Measurements from ENCODE around the gene SEMG1. TPM values are rescaled to one million over a fixed set of nuclear protein-coding genes. Genes with fewer than 3 reads are reported as not detected.

SEMG1 gene
- total and polyA plus RNA-seq, 4 donors, result not detected

DNA sequence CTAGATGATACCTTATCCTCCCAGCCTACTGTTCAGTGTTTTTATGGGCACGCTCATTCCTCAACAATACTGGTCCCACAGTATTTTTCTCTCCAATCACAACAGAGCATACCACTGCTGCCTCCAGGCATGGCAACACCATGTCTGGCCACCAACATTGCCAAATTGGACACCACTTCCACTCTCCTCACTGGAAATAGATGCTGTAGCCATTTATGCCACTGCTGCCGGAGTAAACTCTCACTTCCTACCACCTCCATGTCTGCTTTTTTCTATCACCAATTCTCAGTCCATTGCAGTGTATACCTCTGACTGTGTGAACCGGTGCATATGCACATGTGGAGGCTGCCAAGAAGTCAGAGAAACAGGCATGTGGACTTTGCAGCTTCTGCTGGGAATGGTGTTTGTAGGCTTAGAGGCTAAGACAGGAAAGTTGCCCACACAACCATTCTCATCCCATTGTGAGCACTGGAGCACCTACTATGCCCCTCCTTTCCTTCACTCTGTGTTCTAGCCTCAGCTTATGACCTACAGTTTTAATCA is 17.7 kb upstream of the SEMG1 start:
- no peak overlapping the region for H3K4me3 ChIP-seq (ENCODE audit: low read depth in 1 of 3, low read length in 3 of 3)
- H3K36me3 ChIP-seq (ENCODE audit: control insufficient read depth in 4 of 4, insufficient read depth in 3 of 4, low read depth in 1 of 4, low read length in 3 of 4), result no peaks in the 10 kb centered on the region
- DNase-seq (ENCODE audit: low spot score), result no peak
- 87% methylated on average over 3 of the region's 3 CpGs for WGBS
- H3K27ac ChIP-seq (ENCODE audit: low read depth in 1 of 2, low read length in 2 of 2), result no peak overlapping the region
- H3K9ac ChIP-seq (ENCODE audit: low read depth in 1 of 2, low read length in 2 of 2), result no peak overlapping the region
- no peaks in the 10 kb centered on the region for H3K9me3 ChIP-seq (ENCODE audit: control insufficient read depth in 4 of 4, low read length in 3 of 4)
- no peaks in the 10 kb centered on the region for H3K27me3 ChIP-seq (ENCODE audit: control insufficient read depth in 4 of 4, insufficient read depth in 4 of 4, low read length in 3 of 4)
- TF ChIP-seq, protein P1, sequence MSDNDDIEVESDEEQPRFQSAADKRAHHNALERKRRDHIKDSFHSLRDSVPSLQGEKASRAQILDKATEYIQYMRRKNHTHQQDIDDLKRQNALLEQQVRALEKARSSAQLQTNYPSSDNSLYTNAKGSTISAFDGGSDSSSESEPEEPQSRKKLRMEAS (IDR thresholded peaks at IDR 0.05), result no peak
- TF ChIP-seq RXRA (IDR thresholded peaks at IDR 0.05) (no peak), HNF4G (IDR thresholded peaks at IDR 0.05) (no peak), TAF1 (conservative IDR thresholded peaks at IDR 0.05) (no peak), RAD21 (IDR thresholded peaks at IDR 0.05) (no peak)
- TF ChIP-seq, protein P2, sequence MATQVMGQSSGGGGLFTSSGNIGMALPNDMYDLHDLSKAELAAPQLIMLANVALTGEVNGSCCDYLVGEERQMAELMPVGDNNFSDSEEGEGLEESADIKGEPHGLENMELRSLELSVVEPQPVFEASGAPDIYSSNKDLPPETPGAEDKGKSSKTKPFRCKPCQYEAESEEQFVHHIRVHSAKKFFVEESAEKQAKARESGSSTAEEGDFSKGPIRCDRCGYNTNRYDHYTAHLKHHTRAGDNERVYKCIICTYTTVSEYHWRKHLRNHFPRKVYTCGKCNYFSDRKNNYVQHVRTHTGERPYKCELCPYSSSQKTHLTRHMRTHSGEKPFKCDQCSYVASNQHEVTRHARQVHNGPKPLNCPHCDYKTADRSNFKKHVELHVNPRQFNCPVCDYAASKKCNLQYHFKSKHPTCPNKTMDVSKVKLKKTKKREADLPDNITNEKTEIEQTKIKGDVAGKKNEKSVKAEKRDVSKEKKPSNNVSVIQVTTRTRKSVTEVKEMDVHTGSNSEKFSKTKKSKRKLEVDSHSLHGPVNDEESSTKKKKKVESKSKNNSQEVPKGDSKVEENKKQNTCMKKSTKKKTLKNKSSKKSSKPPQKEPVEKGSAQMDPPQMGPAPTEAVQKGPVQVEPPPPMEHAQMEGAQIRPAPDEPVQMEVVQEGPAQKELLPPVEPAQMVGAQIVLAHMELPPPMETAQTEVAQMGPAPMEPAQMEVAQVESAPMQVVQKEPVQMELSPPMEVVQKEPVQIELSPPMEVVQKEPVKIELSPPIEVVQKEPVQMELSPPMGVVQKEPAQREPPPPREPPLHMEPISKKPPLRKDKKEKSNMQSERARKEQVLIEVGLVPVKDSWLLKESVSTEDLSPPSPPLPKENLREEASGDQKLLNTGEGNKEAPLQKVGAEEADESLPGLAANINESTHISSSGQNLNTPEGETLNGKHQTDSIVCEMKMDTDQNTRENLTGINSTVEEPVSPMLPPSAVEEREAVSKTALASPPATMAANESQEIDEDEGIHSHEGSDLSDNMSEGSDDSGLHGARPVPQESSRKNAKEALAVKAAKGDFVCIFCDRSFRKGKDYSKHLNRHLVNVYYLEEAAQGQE (IDR thresholded peaks at IDR 0.05), result no peak
- TF ChIP-seq, protein P3, sequence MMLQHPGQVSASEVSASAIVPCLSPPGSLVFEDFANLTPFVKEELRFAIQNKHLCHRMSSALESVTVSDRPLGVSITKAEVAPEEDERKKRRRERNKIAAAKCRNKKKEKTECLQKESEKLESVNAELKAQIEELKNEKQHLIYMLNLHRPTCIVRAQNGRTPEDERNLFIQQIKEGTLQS (IDR thresholded peaks at IDR 0.05), result no peak
- H3K4me1 ChIP-seq (ENCODE audit: control insufficient read depth in 4 of 4, insufficient read depth in 4 of 4, low read length in 3 of 4), result no peaks in the 10 kb centered on the region

DNA sequence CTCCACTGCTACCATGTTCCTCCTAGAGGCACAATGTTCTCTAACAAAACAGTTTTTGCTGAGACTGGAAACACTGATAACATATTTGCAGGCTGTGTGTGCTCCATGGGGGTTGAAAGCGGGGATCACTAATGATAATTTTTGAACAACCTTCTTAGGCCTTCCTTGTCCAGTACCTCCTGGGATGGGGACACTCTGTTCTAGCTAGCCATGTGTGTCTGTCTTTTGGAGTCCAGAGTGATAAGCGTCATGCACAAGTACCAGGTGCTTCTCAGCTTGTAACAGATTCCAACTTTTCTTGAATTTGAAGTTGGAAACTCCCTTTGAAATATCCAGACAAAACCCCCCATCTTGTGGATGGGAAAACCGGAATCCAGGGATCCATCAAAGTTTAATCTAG is 17.0 kb upstream of the SEMG1 start:
- H3K36me3 ChIP-seq (ENCODE audit: control insufficient read depth in 4 of 4, insufficient read depth in 3 of 4, low read depth in 1 of 4, low read length in 3 of 4), result no peaks in the 10 kb centered on the region
- H3K4me1 ChIP-seq (ENCODE audit: control insufficient read depth in 4 of 4, insufficient read depth in 4 of 4, low read length in 3 of 4), result no peaks in the 10 kb centered on the region
- 84% methylated on average over 3 of the region's 3 CpGs for WGBS
- no peak overlapping the region for H3K9ac ChIP-seq (ENCODE audit: low read depth in 1 of 2, low read length in 2 of 2)
- H3K4me3 ChIP-seq (ENCODE audit: low read depth in 1 of 3, low read length in 3 of 3), result no peak overlapping the region
- H3K9me3 ChIP-seq (ENCODE audit: control insufficient read depth in 4 of 4, low read length in 3 of 4), result no peaks in the 10 kb centered on the region
- DNase-seq (ENCODE audit: low spot score), result no peak
- H3K27me3 ChIP-seq (ENCODE audit: control insufficient read depth in 4 of 4, insufficient read depth in 4 of 4, low read length in 3 of 4), result no peaks in the 10 kb centered on the region
- TF ChIP-seq, protein P4, sequence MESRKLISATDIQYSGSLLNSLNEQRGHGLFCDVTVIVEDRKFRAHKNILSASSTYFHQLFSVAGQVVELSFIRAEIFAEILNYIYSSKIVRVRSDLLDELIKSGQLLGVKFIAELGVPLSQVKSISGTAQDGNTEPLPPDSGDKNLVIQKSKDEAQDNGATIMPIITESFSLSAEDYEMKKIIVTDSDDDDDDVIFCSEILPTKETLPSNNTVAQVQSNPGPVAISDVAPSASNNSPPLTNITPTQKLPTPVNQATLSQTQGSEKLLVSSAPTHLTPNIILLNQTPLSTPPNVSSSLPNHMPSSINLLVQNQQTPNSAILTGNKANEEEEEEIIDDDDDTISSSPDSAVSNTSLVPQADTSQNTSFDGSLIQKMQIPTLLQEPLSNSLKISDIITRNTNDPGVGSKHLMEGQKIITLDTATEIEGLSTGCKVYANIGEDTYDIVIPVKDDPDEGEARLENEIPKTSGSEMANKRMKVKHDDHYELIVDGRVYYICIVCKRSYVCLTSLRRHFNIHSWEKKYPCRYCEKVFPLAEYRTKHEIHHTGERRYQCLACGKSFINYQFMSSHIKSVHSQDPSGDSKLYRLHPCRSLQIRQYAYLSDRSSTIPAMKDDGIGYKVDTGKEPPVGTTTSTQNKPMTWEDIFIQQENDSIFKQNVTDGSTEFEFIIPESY (IDR thresholded peaks at IDR 0.05), result no peak
- no peak for TF ChIP-seq HNF4A (conservative IDR thresholded peaks at IDR 0.05)
- TF ChIP-seq, protein P1 (IDR thresholded peaks at IDR 0.05), result no peak
- TF ChIP-seq FOXA1 (IDR thresholded peaks at IDR 0.05), result no peak
- TF ChIP-seq RAD21 (IDR thresholded peaks at IDR 0.05), result no peak
- TF ChIP-seq RXRA (IDR thresholded peaks at IDR 0.05), result no peak
- TF ChIP-seq, protein P3 (IDR thresholded peaks at IDR 0.05), result no peak
- H3K27ac ChIP-seq (ENCODE audit: low read depth in 1 of 2, low read length in 2 of 2), result no peak overlapping the region

DNA sequence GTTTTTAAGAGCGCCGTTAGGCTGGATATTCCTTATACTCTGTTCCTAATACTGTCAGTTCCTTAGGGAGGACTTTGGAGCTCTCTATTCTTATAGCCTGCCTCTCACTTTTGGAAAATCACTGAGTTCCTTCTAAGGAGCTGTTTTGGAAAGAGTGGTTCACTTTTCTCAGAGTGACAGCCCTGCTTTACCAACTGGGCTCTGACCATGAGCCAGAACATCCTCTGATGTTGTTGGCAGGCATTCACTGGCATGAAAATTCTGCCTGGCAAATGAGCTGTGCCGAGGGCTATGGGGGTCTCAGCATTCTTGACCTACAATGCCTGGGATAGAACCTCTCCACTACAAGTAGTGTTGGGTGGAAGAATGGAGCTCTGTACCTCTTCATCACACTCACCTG is 14.9 kb upstream of the SEMG1 start:
- no peaks in the 10 kb centered on the region for H3K9me3 ChIP-seq (ENCODE audit: control insufficient read depth in 4 of 4, low read length in 3 of 4)
- H3K4me1 ChIP-seq (ENCODE audit: control insufficient read depth in 4 of 4, insufficient read depth in 4 of 4, low read length in 3 of 4), result no peaks in the 10 kb centered on the region
- no peak overlapping the region for H3K4me3 ChIP-seq (ENCODE audit: low read depth in 1 of 3, low read length in 3 of 3)
- TF ChIP-seq SP1 (IDR thresholded peaks at IDR 0.05), result no peak
- no peak for TF ChIP-seq YY1 (IDR thresholded peaks at IDR 0.05)
- no peak for TF ChIP-seq HNF4A (conservative IDR thresholded peaks at IDR 0.05)
- no peak for TF ChIP-seq TAF1 (conservative IDR thresholded peaks at IDR 0.05)
- TF ChIP-seq, protein P1 (IDR thresholded peaks at IDR 0.05), result no peak
- H3K9ac ChIP-seq (ENCODE audit: low read depth in 1 of 2, low read length in 2 of 2), result no peak overlapping the region
- H3K27me3 ChIP-seq (ENCODE audit: control insufficient read depth in 4 of 4, insufficient read depth in 4 of 4, low read length in 3 of 4), result no peaks in the 10 kb centered on the region
- WGBS, result 89% methylated on average over 3 of the region's 3 CpGs
- H3K27ac ChIP-seq (ENCODE audit: low read depth in 1 of 2, low read length in 2 of 2), result no peak overlapping the region
- DNase-seq (ENCODE audit: low spot score), result no peak
- no peaks in the 10 kb centered on the region for H3K36me3 ChIP-seq (ENCODE audit: control insufficient read depth in 4 of 4, insufficient read depth in 3 of 4, low read depth in 1 of 4, low read length in 3 of 4)
